BJ (cell line): ENCODE measurements around the gene SOCS7. TPM values are rescaled to one million over a fixed set of nuclear protein-coding genes. Genes with fewer than 3 reads are reported as not detected.

ENCODE experiments used
- CTCF ChIA-PET: fragments of 350-600 bp; formaldehyde crosslinking; extraction: SDS; loops from one replicate; lab custom pipeline; 2021; ENCODE audit warnings: antibody characterized with exemption, inconsistent platforms; lab: Yijun Ruan, JAX
- POLR2A ChIA-PET: fragments of 300-600 bp; sonication (Branson Sonifier 250); formaldehyde crosslinking; extraction: SDS; loops from one replicate; lab custom pipeline; 2021; ENCODE audit warnings: antibody characterized with exemption; lab: Charles Lee
- DNase-seq: peaks from one replicate; pipeline ENCODE4 v3.0.0-alpha.2; 2011; ENCODE audit warnings: low read depth
- H3K27me3 ChIP-seq: 2 replicates; pipeline ENCODE4 v1.6.0; 2011; ENCODE audit warnings: low read length; ENCODE audit not compliant: control insufficient read depth, insufficient read depth
- H3K36me3 ChIP-seq: 2 replicates; pipeline ENCODE4 v1.5.1; 2011; ENCODE audit warnings: low read length; ENCODE audit not compliant: control insufficient read depth, insufficient read depth
- H3K4me3 ChIP-seq: 2 replicates; pipeline ENCODE4 v1.5.1; 2011; ENCODE audit warnings: low read depth, mild to moderate bottlenecking, control low read depth, low read length
- polyA plus RNA-seq: library from polyadenylated mRNA; depleted of rRNA; stranded (reverse); fragments of >200 nt; gene quantifications from 2 replicates; pipeline ENCODE4 v1.2.3, GENCODE V29; 2011
- TF ChIP-seq, protein P1 (sequence below): IDR thresholded peaks from 2 replicates; pipeline ENCODE4 v1.5.1; 2011; ENCODE audit warnings: low read depth, mild to moderate bottlenecking, control low read depth, inconsistent platforms, low read length, moderate library complexity; ENCODE audit not compliant: insufficient read depth

SOCS7 gene
- polyA plus RNA-seq, 1 experiment = 9.2 TPM

DNA sequence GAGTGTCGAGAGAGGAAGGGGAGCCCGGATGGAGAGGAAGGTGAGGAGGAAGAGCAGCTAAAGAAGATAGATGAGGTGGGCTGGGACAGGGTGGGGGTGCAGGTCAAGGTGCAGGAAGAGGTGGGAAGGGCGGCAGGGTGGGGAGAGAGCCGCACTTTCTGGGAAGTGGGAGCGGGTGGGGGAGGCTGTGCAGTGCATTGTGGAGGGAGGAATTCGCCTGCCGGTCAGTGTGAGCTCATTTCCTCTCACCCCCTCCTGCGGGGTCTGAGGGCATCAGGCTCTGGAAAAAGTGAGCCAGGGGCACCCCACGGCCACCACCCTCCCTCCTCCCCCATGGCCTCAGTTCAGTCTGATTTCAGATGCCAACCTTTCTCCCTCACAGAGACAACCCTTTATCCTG is 74.1 kb downstream of the SOCS7 start:
- TF ChIP-seq, protein P1, sequence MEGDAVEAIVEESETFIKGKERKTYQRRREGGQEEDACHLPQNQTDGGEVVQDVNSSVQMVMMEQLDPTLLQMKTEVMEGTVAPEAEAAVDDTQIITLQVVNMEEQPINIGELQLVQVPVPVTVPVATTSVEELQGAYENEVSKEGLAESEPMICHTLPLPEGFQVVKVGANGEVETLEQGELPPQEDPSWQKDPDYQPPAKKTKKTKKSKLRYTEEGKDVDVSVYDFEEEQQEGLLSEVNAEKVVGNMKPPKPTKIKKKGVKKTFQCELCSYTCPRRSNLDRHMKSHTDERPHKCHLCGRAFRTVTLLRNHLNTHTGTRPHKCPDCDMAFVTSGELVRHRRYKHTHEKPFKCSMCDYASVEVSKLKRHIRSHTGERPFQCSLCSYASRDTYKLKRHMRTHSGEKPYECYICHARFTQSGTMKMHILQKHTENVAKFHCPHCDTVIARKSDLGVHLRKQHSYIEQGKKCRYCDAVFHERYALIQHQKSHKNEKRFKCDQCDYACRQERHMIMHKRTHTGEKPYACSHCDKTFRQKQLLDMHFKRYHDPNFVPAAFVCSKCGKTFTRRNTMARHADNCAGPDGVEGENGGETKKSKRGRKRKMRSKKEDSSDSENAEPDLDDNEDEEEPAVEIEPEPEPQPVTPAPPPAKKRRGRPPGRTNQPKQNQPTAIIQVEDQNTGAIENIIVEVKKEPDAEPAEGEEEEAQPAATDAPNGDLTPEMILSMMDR = no peak
- ChIA-PET POLR2A (no interaction called here), CTCF (interaction anchor here (0.6 to 1.9 kb wide), 7 partner anchors 11 to 237 kb away, joined by 3 to 7 read pairs (median 4); no protein-coding TSS in a partner anchor)
- no peak overlapping the region for H3K4me3 ChIP-seq
- H3K36me3 ChIP-seq = no peaks in the 10 kb centered on the region
- DNase-seq = no peak
- no peaks in the 10 kb centered on the region for H3K27me3 ChIP-seq

DNA sequence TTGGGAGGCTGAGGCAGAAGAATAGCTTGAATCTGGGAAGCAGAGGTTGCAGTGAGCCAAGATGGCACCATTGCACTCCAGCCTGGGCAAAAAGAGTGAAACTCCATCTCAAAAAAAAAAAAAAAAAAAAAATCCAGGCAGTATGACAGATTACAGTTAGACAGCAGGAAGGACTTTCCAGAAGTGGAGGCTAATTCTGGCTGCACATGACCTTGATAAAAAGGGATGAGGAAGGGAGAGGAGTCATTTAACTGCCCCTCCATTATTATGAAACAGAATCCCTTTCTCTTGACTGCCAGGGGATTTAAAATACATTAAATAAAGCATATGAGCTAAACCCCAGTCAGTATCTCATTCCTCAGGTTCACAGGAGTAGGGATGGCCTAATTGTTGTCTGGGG is 74.8 kb downstream of the SOCS7 start:
- Histone ChIP-seq H3K36me3 (peaks cover 1% of the 10 kb centered on the region; the same call in 1 of the 2 replicates), H3K27me3 (no peaks in the 10 kb centered on the region), H3K4me3 (no peak overlapping the region)
- TF ChIP-seq, protein P1 = no peak
- CTCF ChIA-PET = interaction anchor here (0.6 to 1.9 kb wide), 10 partner anchors 12 to 237 kb away, joined by 3 to 7 read pairs (median 4); no protein-coding TSS in a partner anchor
- no peak for DNase-seq
- POLR2A ChIA-PET = no interaction called here

DNA sequence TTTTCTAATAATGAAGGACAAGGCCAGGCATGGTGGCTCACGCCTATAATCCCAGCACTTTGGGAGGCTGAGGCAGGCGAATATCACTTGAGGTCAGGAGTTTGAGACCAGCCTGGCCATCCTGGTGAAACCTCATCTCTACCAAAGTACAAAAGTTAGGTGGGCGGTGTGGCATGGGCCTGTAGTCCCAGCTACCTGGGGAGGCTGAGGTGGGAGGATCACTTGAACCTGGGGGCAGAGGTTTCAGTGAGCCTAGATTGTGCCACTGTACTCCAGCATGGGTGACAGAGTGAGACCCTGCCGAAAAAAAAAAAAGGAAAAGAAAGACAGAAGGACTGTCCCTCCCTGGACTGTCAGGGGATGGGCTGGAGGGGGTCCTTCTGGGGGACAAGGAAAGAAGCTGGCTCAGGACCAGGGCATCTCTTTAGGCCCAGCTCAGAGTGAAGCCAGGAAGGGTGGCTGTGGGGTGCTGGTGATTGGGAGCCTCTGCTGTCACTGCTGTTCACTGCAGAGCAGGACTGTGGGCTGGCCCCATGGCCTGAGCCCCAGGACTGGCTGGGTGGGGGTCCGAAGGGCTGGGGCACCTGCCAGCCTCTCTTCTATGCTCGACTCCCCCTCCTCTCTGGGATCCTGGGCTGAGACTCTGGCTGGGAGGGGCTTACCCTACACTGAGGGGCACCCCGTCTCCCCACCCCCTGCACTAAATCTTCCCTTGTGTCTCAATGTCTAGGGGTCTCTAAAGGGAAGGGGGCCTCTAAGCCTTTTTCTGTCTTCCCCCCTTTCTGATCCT is 75.7 kb downstream of the SOCS7 start:
- H3K4me3 ChIP-seq = peak overlapping the region; percentile 84
- H3K36me3 ChIP-seq = peaks cover 1% of the 10 kb centered on the region; the same call in 1 of the 2 replicates
- no peak for DNase-seq
- CTCF ChIA-PET = interaction anchor here (0.8 to 3.1 kb wide), 7 partner anchors 17 to 85 kb away, joined by 3 to 19 read pairs (median 5); no protein-coding TSS in a partner anchor
- TF ChIP-seq, protein P1 = no peak
- H3K27me3 ChIP-seq = no peaks in the 10 kb centered on the region
- POLR2A ChIA-PET = interaction anchor here (0.6 to 0.7 kb wide), 2 partner anchors 25 to 199 kb away, joined by 3 to 4 read pairs; no protein-coding TSS in a partner anchor

DNA sequence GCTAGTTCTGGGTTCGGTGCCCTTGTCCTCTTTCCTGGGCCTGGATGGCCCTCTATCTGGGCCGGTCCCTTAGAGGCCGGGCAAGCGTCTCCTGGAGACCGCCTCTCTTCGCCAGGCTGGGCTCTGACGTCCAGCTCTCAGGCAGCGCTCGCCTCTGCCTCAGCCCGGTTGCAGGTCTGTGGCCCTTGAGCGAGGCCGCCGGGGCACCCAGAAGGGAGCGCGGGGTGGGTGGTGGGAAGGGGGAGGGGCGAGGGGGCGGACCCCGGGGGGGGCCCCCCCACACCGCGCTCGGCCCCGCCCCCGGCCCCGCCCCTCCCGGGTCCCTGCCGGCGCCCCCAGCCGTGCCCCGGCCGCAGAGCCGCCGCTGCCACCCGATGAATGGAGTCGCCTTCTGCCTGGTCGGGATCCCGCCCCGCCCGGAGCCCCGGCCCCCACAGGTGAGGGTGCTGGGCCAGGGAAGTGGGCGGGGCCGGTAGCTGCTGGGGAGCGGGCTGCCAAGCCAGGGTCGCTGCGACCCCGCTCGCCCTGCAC is 76.5 kb downstream of the SOCS7 start, which contains the start of gene ARHGAP23:
TSS of gene ARHGAP23 (plus strand) at position 353 of the 531 bp plus-strand sequence. CDS start at position 375, 22 bp downstream.
- no peak for DNase-seq
- peak within 1 kb of the TSS; percentile 84 for H3K4me3 ChIP-seq
- TF ChIP-seq, protein P1 = no peak
- H3K36me3 ChIP-seq = peaks cover 1% of the 10 kb centered on the region; the same call in 1 of the 2 replicates
- H3K27me3 ChIP-seq = no peaks in the 10 kb centered on the region
- ChIA-PET POLR2A (interaction anchor here (0.5 to 0.8 kb wide), 3 partner anchors 24 to 77 kb away, joined by 3 read pairs; no protein-coding TSS in a partner anchor), CTCF (interaction anchor here (0.7 to 3.1 kb wide), 11 partner anchors 13 to 240 kb away, joined by 3 to 19 read pairs (median 5); no protein-coding TSS in a partner anchor)
